Left colon (tissue), 2 donors: ENCODE results near the gene TTC29. TPM values are rescaled to one million over a fixed set of nuclear protein-coding genes. Genes with fewer than 3 reads are reported as not detected.
A peak's percentile ranks its signal among the peaks of the same experiment; 100 is the strongest.

Experiments
- ATAC-seq: fragments of 200-7000 bp; cut with Tn5 transposase; one replicate; pipeline ENCODE4 v1.9.1; 2020; ENCODE audit warnings: mild to moderate bottlenecking, moderate library complexity
- DNase-seq, 2 donors: peaks; one replicate each; pipeline ENCODE4 v3.0.0-alpha.2; 2020
- intact Hi-C, 2 donors: fragments of 100-400 bp; cut with DNase I in 1 of 2; cut with micrococcal nuclease in 1 of 2; formaldehyde crosslinking; loops; one replicate each; pipeline versions ENCODE4 v1.11.2 to v1.14.0; 2022; cut with DNase I, micrococcal nuclease
- long read RNA-seq: library from polyadenylated mRNA; unstranded; transcript quantifications from one replicate; pipeline ENCODE4 v2.0.0, GENCODE V29; 2021
- total RNA-seq, 2 donors: library from RNA; stranded (reverse); fragmentation: NEBNext Ultra II Directional; extraction: Animal tissue kit (Norgen Biotek cat#: 25700); gene quantifications; one replicate each; pipeline ENCODE4 v1.2.1, GENCODE V29; 2021
- donor health status: DM: no; HTN: no; CAD: no.
- donor health status: DM: yes; HTN: yes; CAD: no.

Gene TTC29, protein sequence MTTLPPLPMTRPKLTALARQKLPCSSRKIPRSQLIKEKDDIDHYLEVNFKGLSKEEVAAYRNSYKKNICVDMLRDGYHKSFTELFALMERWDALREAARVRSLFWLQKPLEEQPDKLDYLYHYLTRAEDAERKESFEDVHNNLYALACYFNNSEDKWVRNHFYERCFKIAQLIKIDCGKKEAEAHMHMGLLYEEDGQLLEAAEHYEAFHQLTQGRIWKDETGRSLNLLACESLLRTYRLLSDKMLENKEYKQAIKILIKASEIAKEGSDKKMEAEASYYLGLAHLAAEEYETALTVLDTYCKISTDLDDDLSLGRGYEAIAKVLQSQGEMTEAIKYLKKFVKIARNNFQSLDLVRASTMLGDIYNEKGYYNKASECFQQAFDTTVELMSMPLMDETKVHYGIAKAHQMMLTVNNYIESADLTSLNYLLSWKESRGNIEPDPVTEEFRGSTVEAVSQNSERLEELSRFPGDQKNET
- total RNA-seq: not detected
- long read RNA-seq: 0 reads

DNA sequence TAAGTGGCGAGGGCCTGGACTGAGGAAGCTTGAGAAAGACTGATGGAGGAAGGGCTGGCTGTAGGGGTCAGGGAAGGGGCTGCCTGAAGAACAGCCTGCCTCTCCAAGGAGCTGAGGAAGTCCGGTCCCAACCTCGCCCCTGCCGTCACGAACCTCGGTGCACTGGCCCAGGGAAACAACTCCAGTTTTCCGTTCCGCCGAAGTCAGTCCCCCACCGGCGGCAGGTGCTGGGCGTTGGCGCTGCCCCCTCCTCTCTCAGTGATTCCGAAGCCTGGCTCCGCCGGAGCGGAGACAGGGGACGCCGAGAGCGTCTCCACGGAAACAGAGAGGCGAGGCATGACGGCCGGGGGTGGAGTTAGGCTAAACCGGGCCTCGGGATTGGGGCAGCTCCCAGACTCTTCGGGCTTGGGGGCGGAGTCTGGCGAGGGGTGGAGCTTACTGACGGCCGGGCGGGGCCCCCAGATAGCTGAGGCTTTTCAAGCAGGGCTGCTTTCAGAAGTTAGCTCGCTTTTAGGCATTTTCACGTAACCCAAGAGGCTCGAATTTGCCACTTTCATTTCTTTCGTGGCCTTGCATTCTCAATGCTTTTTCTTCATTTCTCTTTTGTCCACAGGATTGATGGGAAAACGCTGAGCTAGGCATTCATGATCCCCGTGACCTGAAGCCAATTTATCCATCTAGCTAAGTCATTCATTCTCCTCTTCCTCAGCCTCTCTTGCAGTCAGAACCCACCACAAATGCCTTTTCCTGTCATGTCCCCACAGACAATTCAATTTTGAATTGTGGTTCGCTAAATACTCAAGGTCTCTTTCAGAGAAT is at the start of gene TTC29:
Gene TTC29 (minus strand): TSS at position 309 of the 819 bp plus-strand sequence. CDS start 5,969 bp downstream, outside the sequence.
- peak; percentile 87 to 94 for DNase-seq

DNA sequence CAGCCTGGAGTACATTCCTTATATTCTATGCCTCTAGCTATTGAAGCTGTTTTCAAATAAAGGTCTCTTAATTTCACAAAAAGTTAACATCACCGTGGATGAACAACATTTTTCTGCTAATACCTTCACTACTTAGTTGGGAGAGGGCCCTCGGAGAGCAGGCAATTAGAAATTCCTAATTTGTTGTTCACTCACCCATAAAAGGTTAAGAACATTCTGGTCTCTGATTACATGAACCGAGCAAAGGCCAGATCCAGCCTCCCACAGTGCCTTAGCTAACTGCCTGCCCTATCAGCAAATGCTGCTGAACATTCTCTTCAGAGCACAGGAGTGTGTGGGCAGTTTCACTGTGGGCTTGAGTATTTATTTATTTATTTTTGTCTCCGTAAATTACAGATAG is 36.0 kb upstream of the TTC29 start:
- ATAC-seq (no peak), DNase-seq (no peak)
- intact Hi-C loops: no loop called here

More for the DNA sequence above, at the start of gene TTC29:
- peak; percentile 100 for ATAC-seq
- intact Hi-C loops: no loop called here

DNA sequence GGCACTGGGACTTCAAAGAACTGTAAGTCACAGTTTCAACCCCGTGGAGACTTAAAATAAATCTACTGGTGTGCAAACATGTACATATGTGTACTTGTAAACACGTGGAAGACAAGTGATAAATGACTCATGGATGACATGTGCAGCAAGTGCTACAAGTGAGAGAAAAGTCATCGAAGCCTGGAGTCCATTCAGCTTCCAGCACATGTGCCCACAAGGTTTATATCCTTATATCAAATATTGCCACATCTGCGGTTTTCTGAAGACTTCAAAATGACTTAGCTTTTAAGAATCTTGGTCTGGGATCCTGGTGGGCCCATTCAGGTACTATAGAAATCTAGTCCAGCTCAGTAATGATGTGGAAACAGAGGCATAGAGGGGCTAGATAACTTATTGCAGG is 33.0 kb upstream of the TTC29 start:
- intact Hi-C loops: no loop called here
- DNase-seq (no peak), ATAC-seq (no peak)

DNA sequence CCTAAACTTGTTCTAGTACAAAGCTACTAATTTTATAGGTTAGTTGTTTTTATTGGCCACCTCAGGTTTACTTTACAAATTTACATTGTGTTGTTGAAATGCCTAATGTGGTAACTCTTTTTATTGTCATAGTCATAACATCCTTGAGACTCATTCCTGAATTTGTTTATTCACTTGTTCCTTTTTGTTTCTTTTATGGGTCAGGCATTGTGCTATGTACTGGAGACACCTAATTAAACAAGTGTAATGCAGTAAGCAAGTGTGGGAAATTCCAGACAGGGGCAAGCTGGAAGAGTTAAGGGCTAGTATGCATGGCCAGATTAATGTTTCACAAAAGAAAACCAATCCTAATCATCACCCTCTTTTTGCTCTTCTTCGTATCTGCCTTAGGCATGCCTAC is 30.5 kb upstream of the TTC29 start:
- ATAC-seq (no peak), DNase-seq (no peak)
- intact Hi-C loops: no loop called here

DNA sequence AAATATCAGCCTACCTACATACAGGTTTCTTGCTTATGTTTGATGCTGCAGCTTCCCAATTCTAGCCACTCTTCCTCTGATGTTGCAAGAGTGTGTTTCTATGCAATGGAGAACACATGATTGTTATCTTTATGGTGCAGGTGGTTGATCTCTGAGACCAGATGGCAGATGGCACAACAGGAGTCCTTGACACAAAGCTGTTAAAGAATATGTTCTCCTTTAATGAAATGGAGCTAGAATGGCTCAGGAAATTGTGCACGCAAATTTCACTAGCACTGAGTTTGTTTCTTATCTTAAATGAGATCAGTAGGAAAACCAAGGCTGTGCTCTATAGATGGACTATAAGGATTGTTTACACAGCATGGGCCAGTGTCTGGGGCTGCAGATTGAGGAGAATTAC is 29.9 kb upstream of the TTC29 start:
- no peak for DNase-seq

DNA sequence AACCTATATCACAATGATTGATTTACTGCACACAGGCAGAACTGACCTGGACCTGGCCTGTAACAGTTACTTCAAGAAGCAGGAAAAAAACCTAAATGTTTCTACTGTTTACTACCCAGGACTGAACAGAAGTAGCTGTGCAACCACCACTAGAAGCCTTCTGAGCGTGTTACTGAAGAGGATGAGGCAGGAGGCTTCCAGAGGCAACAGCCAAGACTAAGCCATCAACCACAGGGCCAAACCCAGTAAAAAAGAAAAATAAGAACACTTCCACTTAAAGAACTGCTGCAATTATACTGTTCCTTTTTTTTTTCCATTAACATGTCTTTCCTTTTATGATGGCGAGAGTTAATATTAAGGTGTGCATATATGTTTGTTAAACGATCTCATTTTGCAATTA is 29.4 kb upstream of the TTC29 start:
- ATAC-seq (no peak), DNase-seq (no peak)
- intact Hi-C loops: no loop called here

More for the DNA sequence above, 29.9 kb upstream of the TTC29 start:
- peak; percentile 70 for ATAC-seq
- intact Hi-C loops: no loop called here

DNA sequence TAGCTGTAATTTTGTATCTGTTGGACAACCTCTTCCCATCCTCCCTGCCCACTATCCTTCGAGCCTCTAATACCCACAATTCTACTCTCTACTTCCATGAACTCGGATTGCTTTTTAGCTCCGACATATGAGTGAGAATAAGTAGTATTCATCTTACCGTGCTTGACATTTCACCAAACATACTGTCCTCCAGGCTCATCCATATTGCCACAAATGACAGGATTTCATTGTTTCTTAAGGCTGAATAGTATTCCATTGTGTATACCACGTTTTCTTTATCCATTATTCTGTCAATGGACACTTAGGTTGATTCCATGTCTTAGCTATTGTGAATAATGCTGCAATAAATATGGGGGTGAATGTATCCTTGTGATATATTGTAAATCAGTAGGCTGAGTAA is 26.4 kb upstream of the TTC29 start:
- intact Hi-C loops: no loop called here
- ATAC-seq: no peak
- no peak for DNase-seq

DNA sequence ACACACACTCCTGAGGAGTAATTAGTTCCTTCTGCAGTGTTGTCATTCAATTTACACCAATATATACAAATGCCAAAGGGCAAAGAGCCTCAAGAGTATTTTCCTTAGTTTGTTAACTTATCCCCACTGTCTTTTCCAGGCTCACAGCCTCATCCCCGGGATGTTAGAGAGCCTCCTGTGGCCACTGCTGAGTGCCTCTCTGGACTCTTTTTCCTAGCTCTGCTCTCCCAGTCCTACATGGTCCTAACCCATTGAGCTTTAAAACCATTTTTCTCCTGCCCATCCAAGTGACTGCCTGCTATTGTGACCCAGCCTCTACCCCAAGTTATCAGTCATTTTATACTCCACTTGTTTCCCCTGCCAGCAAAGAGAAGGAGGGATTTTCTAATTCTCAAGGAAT is 23.5 kb upstream of the TTC29 start:
- ATAC-seq: no peak

DNA sequence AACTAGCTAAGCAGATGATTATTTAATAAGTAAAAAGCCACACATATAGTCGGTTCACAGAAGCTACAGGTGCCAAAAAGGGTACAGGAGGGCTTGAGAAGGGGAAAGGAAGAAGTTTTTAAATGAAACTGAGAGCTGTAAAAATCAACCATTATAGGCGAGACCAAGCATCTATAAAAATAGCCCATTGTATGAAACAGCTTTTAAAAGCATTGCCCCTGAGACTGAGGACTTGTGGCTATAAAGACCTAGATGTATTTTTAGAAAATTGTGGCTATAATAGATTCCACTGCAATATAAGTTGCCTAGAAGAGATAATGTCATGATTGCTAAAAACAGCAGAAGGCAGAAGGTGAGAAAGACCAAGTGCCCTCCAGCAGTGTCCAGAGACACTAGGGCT is 15.0 kb upstream of the TTC29 start:
- intact Hi-C loops: no loop called here
- DNase-seq (no peak), ATAC-seq (no peak)

More for the DNA sequence above, 23.5 kb upstream of the TTC29 start:
- no peak for DNase-seq
- intact Hi-C loops: no loop called here

DNA sequence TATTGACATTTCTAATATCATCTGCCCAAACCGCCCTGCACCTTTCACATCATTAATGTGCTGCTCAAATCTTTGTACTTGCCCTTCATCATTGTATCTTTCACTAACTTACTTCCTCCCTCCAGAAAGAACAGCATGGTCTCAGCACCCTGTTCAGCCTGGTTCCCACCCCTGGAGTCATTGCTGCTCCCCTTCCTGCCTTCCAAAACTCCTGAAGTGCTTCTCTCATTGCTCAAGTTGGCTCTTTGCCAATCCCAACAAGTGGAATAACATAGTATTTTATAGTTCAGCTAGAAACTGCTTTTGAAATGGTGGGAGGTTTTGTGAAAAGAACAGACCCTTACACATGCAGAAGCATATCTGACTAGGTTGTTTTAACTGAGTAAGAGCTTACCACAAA is 14.0 kb upstream of the TTC29 start:
- DNase-seq: no peak
- no peak for ATAC-seq
- intact Hi-C loops: no loop called here

DNA sequence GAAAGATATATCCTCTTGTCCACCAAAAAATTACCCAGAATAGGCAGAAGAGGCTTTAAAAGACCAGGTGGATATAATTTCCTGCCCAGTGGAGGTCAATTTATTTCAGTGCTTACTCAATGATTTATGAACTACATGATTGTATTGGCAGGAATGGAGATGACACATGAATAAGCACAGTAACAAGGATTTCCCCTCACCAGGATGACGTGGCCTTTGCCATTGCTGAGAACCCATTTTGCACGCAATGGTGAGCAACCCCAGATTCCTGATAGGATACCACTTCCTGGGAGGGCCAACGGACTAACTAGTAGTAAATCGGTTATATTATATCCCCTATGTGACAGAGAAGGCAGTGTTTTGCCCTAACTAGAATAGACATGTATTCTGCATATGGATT is 11.6 kb upstream of the TTC29 start:
- intact Hi-C loops: no loop called here
- no peak for ATAC-seq

DNA sequence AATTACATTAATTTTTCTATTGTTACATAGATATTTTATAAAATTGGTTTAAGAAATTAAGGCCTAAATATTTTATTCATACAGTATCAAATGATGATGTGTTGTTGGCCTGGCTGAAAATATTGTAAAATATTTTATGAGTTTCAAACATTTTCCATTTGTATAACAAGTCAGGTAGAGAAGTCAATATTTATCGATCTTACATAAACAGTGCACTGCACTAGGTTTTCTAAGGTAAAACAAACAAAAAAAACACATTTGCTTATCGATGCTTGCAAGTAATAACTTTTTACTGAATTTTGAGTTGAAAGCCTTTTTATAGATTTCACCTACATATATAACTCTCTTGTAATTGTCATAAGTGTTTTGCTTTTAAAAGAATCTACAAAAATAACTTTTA is 7.2 kb upstream of the TTC29 start:
- ATAC-seq (no peak), DNase-seq (no peak)
- intact Hi-C loops: no loop called here

More for the DNA sequence above, 11.6 kb upstream of the TTC29 start:
- DNase-seq: no peak

DNA sequence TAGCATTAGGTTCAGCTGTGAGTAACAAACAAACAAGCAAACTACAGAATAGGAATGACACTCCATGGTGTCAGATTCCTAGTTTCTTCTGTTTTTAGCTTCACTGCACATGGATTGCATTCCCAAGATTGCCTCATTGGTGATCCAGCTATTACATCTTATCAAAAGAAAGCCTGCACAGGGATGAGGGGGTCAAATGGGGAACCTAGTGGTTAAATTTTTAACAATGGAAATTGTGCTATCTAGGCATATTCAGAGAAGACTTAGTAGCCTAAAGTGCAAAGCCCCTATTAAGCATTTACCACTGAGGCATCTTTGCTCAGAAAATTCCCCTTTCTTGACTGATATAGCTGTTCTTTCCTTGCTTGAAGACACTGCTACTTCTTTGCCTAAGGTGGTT is 3.9 kb upstream of the TTC29 start:
- ATAC-seq: no peak
- intact Hi-C loops: no loop called here
- DNase-seq: no peak

DNA sequence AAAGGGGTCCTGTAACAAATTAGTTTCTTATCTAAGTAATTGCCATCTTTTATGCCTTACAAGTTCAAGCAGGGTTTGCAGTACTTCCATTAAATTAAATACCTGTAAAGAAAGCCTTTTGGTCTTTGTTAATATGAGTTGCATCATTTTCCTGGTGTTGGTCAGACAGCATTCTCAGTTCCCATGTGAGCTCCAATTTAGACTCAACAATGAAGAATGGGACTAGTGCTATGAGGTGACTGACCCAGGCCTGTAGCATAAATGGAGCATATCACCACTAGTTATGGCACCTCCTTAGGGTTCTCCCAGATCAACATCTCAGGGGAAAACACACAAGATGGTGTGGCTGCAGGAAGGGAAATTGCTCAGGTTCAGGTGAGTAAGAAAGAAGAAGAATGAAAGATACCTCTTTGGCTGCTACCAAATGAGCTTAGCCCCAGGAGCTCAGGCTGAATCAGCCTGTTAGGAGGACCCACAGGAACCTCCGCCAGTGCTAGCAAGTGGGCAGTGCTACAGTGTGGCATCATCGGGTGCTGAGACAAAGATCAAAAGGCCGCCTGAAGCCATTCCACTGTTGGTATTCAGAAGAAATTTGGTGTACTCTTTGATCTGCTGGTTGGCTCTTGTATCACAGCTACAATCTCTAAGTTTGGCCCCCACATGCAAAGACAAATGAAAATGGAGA is 1.8 kb downstream of the TTC29 start:
- intact Hi-C loops: no loop called here
- DNase-seq: no peak
- no peak for ATAC-seq

DNA sequence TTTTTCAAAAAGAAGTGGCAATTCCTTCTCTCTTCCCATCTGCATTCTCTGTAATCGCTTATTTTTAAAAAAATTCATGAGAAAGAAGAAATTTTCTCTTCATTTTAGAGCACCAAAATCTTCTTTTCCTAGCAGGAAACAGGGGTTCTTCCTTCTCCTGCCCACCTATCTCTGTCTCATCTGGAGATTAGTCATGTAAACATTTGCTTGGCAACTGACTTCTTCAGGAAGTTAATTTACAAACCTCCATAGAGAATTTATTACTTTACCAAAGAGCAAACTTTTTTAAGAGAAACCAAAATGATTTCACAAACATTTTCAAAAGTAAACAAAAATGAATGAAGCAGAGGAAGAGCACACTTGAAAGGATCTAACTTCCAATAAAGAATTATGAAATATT is 13.5 kb downstream of the TTC29 start:
- ATAC-seq (no peak), DNase-seq (no peak)
- intact Hi-C loops: no loop called here

DNA sequence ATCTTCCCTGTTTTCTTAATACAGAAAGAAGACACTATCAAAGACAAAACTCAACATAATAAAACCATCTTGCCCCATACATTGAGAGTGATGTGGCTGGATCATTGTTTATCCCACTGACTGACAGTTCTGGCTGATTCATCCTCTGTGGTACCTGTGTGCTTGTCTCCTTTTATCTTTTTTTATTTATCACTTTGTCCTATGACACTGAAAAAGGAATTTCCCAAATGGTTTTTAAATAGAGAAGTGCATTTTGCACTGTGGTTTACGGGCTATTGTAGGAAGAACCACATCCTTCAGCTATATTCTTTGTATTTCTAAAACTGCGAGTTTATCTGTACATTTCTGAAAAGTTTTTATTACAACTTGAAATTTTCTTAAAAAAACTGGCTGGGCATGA is 15.0 kb downstream of the TTC29 start:
- ATAC-seq: no peak
- DNase-seq: no peak
- intact Hi-C loops: no loop called here

DNA sequence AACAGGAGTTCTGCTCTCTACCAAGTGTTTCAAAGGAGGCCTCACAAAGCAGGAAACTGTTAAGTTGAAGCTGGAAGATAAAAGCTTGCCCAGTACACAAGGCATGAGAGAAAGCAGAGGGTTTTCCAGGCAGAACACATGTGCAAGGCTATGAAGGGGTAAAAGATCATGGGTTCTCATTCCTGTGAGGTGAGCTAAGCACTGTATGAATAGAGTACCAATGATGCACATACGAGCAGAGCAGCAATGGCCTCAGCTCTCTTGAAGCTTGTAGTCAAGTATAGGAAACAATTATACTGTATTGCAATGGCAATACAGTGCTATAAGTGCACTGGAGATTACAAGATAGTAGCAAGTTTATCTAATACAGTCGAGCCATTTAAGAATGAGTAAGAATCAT is 18.0 kb downstream of the TTC29 start:
- intact Hi-C loops: no loop called here
- ATAC-seq (no peak), DNase-seq (no peak)

DNA sequence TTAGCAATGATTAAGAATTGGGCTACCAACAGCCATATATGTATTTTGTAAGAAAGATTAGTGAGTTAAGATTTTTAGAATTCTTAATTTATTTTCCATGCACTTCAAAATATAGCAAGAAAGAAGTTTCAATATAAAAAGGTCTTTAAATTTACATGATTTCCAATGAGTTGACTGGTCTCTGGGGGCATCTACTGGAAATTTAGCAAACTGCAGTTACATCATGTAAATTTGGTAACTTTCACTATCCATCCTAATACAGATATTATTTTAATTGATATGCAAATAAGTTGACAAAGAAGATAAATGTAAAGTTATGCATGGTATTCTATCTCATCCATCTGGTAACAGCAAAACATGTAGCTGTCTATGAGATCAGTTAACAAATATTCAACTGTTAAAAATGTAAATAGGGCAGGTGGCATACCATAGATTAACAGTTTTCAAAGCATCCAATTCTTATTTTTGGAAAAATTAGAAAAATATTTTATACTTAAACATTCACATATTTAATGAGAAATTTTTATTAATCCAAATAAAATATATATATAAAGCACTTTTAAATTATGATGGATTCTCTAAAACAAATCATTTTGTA is 29.1 kb downstream of the TTC29 start:
- intact Hi-C loops: loop anchor here in 1 of 2 donors (10.0 kb wide), 1 partner anchor 572 kb away; no protein-coding TSS in a partner anchor
- ATAC-seq (peak; percentile 41), DNase-seq (peak in 1 of 2 donors; percentile 5)

DNA sequence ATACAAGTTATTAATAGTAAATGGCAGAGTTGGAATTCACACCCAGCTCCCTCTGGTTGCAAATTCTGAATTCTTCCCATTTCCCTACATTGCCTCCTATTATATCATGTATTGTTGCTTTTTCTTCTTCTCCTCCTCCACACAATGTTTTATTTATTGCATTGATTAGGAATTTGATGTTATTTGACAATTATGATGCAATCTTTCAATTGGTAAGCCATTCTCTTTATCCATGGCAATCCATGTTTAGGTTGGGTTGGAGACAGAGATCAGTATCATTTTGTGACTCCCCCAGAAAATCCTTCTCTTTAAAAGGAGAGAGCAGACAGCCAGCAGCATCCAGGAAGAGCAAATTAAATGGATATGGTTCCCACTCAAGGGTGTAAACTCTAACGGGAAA is 30.5 kb downstream of the TTC29 start:
- ATAC-seq (no peak), DNase-seq (no peak)
- intact Hi-C loops: loop anchor here in 1 of 2 donors (10.0 kb wide), 1 partner anchor 570 kb away; no protein-coding TSS in a partner anchor
